Measurements from ENCODE around the gene MAPK11.

Gene MAPK11

GRCh38 chr22:50269970-50270665 is at the start of gene MAPK11:
MAPK11 (minus strand) TSS chr22:50270380; CDS start chr22:50270292, 88 bp downstream.
- DNase-seq (ENCODE audit: low read depth in 2 of 2) = peak; percentile 50 to 54

GRCh38 chr22:50319503-50319951 is 49.3 kb upstream of the MAPK11 start:
- no peak for DNase-seq (ENCODE audit: low read depth in 2 of 2)

- no peak for DNase-seq (ENCODE audit: low read depth in 2 of 2)
Measured at GRCh38 chr22:50318698-50319411, 48.7 kb upstream of the MAPK11 start.

- no peak for DNase-seq (ENCODE audit: low read depth in 2 of 2)
Measured at GRCh38 chr22:50318356-50318697, 48.1 kb upstream of the MAPK11 start.

GRCh38 chr22:50317674-50318073 is 47.5 kb upstream of the MAPK11 start:
- no peak for DNase-seq (ENCODE audit: low read depth in 2 of 2)

- no peak for DNase-seq (ENCODE audit: low read depth in 2 of 2)
Measured at GRCh38 chr22:50317178-50317577, 47.0 kb upstream of the MAPK11 start.

GRCh38 chr22:50316114-50317065 is 46.2 kb upstream of the MAPK11 start:
- DNase-seq (ENCODE audit: low read depth in 2 of 2) = no peak

GRCh38 chr22:50315289-50316113 is 45.3 kb upstream of the MAPK11 start:
- DNase-seq (ENCODE audit: low read depth in 2 of 2) = no peak

GRCh38 chr22:50314455-50315288 is 44.5 kb upstream of the MAPK11 start:
- DNase-seq (ENCODE audit: low read depth in 2 of 2) = peak; percentile 43 to 53

- DNase-seq (ENCODE audit: low read depth in 2 of 2) = no peak
Measured at GRCh38 chr22:50314081-50314454, 43.9 kb upstream of the MAPK11 start.

- DNase-seq (ENCODE audit: low read depth in 2 of 2) = no peak
Measured at GRCh38 chr22:50313600-50313999, 43.4 kb upstream of the MAPK11 start.

GRCh38 chr22:50313021-50313420 is 42.8 kb upstream of the MAPK11 start:
- DNase-seq (ENCODE audit: low read depth in 2 of 2) = no peak

- DNase-seq (ENCODE audit: low read depth in 2 of 2) = no peak
Measured at GRCh38 chr22:50312371-50312770, 42.2 kb upstream of the MAPK11 start.

GRCh38 chr22:50311606-50312351 is 41.6 kb upstream of the MAPK11 start:
- no peak for DNase-seq (ENCODE audit: low read depth in 2 of 2)

- DNase-seq (ENCODE audit: low read depth in 2 of 2) = no peak
Measured at GRCh38 chr22:50310949-50311444, 40.8 kb upstream of the MAPK11 start.

- DNase-seq (ENCODE audit: low read depth in 2 of 2) = no peak
Measured at GRCh38 chr22:50310031-50310722, 40.0 kb upstream of the MAPK11 start.

GRCh38 chr22:50309601-50309991 is 39.4 kb upstream of the MAPK11 start:
- DNase-seq (ENCODE audit: low read depth in 2 of 2) = no peak

- no peak for DNase-seq (ENCODE audit: low read depth in 2 of 2)
Measured at GRCh38 chr22:50308986-50309600, 38.9 kb upstream of the MAPK11 start.

GRCh38 chr22:50308597-50308935 is 38.4 kb upstream of the MAPK11 start:
- DNase-seq (ENCODE audit: low read depth in 2 of 2) = no peak
